ENCODE data around the gene WDR46. TPM values are rescaled to one million over a fixed set of nuclear protein-coding genes. Genes with fewer than 3 reads are reported as not detected.

WDR46 gene
- total and polyA plus RNA-seq, 12 donors: 11.0 to 40.6 (median 17.8) TPM

DNA sequence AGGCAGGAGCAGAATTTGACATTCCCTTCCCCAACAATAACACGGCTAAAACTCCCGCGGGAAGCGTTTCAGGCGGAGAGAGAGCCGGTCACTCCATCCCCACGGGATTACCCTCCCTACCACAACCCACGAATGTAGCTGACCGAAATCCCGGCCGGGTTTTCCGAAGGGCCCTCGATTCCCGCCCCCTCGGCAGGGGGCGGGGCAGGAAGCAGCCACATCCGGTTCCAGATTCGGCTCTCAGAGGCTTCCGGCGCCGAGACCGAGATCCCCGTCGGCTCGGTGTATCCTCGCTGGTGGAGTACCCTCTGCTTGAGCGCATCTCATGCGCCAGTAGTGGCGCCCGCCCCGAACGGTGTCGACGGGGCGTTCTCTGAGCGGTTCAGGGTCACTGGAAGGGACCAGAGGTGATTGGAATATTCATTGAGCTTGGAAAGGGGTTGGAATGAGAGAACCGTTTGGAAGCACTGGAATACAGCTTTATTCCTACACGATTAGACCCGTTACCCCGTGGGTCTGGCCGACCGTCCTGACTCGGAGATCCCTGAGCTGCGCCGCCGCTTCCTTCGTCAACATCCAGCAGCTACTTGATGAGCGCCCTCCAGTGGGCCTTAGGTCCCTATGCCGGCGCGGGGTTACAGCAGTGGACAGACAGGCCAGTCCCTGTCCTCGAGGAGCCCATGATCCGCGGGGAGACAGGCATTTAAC is 10.4 kb upstream of the WDR46 start:
- intact Hi-C loops (cut with DNase I): loop anchor here in 5 of 10 donors (1.0 to 2.0 kb wide), 4 partner anchors 13 to 51 kb away; partner anchors contain the start of genes ZBTB22 (in 2 of the 5) and VPS52 (in 1 of the 5)
- Histone ChIP-seq H3K27me3 (no peaks in the 10 kb centered on the region), H3K4me3 (peak overlapping the region; percentile 65 to 97 (median 80)), H3K9me3 (no peaks in the 10 kb centered on the region), H3K27ac (peak overlapping the region; percentile 85 to 99 (median 98)), H3K36me3 (peaks cover 0 to 67% (median 20%) of the 10 kb centered on the region in 9 donors), H3K4me1 (peaks cover 11 to 41% (median 37%) of the 10 kb centered on the region in 9 donors)
- peak; percentile 93 to 95 for DNase-seq
- ATAC-seq: peak; percentile 76 to 90 (median 84)
- TF ChIP-seq, protein P1, sequence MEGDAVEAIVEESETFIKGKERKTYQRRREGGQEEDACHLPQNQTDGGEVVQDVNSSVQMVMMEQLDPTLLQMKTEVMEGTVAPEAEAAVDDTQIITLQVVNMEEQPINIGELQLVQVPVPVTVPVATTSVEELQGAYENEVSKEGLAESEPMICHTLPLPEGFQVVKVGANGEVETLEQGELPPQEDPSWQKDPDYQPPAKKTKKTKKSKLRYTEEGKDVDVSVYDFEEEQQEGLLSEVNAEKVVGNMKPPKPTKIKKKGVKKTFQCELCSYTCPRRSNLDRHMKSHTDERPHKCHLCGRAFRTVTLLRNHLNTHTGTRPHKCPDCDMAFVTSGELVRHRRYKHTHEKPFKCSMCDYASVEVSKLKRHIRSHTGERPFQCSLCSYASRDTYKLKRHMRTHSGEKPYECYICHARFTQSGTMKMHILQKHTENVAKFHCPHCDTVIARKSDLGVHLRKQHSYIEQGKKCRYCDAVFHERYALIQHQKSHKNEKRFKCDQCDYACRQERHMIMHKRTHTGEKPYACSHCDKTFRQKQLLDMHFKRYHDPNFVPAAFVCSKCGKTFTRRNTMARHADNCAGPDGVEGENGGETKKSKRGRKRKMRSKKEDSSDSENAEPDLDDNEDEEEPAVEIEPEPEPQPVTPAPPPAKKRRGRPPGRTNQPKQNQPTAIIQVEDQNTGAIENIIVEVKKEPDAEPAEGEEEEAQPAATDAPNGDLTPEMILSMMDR (IDR thresholded peaks at IDR 0.05): peak; percentile 55 to 90 (median 80)
- 1% methylated on average over 54 of the region's 54 CpGs for WGBS, 2 donors

- no peaks in the 10 kb centered on the region for H3K9me3 ChIP-seq
- WGBS, 2 donors: 0% methylated on average over 22 to 34 of the region's 34 CpGs
- H3K4me3 ChIP-seq: peak within 1 kb of the TSS; percentile 65 to 97 (median 80)
- ATAC-seq (peak; percentile 72 to 91 (median 86)), DNase-seq (peak; percentile 90 to 94)
- H3K4me1 ChIP-seq: peaks cover 11 to 41% (median 37%) of the 10 kb centered on the region in 9 donors
- intact Hi-C loops (cut with DNase I): loop anchor here in 5 of 10 donors (1.0 to 2.0 kb wide), 4 partner anchors 14 to 50 kb away; partner anchors contain the start of genes ZBTB22 (in 2 of the 5) and VPS52 (in 1 of the 5)
- TF ChIP-seq, protein P1 (IDR thresholded peaks at IDR 0.05): no peak
- H3K36me3 ChIP-seq: peaks cover 0 to 65% (median 18%) of the 10 kb centered on the region in 9 donors
- no peaks in the 10 kb centered on the region for H3K27me3 ChIP-seq
- H3K27ac ChIP-seq: peak within 1 kb of the TSS; percentile 85 to 99 (median 98)
Measured at GRCh38 chr6:33298773-33299236, 9.8 kb upstream of the WDR46 start, which contains the start of gene RGL2. Gene RGL2 (minus strand): TSS chr6:33298942. CDS start chr6:33298610, 332 bp downstream.

DNA sequence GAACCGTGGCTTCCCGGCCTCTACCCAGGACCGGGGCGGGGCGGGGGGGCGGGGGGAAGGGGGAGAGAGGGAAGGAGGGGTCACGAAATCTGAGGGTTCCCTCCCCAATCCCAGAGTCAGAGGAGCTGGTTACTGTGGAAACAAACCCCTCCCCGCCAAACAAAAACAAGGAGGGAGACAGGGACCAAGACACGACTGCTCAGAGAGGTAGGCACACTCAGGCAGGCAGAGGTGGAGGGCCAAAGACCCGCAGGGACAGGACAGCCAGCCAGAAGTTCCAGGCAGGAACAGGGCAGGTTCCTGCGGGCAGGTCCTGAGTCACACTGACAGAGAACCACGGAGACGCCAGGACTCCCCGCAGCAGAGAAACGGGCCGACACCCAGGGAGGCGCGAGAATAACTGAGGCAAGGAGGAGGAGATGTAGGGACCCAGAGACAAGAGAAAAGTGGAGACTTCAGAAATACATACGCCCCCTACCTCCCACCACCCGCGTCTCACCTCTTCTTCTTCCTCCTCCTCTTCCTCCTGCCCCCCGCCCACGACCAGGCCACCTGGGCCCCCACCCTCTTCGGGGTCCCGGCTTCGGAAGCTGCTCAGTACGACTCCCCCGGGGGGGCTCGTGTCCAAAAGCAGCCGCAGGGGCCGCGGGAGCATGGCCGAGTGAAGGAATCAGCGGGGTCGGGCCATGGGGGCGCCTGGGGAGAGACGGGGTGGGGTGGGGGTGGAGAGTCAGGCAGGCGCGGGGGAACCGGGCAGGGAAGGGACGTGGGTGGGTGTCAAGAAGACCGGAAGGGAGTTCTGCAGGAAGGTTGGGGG is 9.1 kb upstream of the WDR46 start:
- intact Hi-C loops (cut with DNase I): loop anchor here in 4 of 10 donors (2.0 kb wide), 3 partner anchors 15 to 49 kb away; partner anchors contain the start of gene ZBTB22 (in 2 of the 4)
- peak overlapping the region; percentile 85 to 99 (median 98) for H3K27ac ChIP-seq
- H3K9me3 ChIP-seq: no peaks in the 10 kb centered on the region
- ATAC-seq: peak; percentile 12 to 48 (median 27)
- peak overlapping the region; percentile 65 to 97 (median 80) for H3K4me3 ChIP-seq
- WGBS, 2 donors: 1 to 2% methylated on average over 33 to 42 of the region's 42 CpGs
- DNase-seq: peak; percentile 62 to 84
- peaks cover 11 to 41% (median 37%) of the 10 kb centered on the region in 9 donors for H3K4me1 ChIP-seq
- TF ChIP-seq, protein P1 (IDR thresholded peaks at IDR 0.05): peak in 1 of 9 donors; percentile 16
- peaks cover 0 to 65% (median 17%) of the 10 kb centered on the region in 9 donors for H3K36me3 ChIP-seq
- H3K27me3 ChIP-seq: no peaks in the 10 kb centered on the region
